Activated T-helper 1 cell treated with anti-CD3 and anti-CD28 coated beads, Interleukin-12 subunit alpha, Interleukin-12 subunit beta, Interleukin-2, Interleukin-4 antibody, amounts not matched to agents 30 ng/mL and 10 ng/mL and 1 ng/mL, durations not matched to agents 14 hours and 24 hours and 36 hours (primary cell): ENCODE results near the gene NFIC. TPM values are rescaled to one million over a fixed set of nuclear protein-coding genes. Genes with fewer than 3 reads are reported as not detected.

ENCODE experiments used
- DNase-seq: peaks from one replicate; pipeline ENCODE4 v3.0.0; 2021; ENCODE audit warnings: low spot score
- H3K27ac Mint-ChIP-seq: one replicate; pipeline ENCODE4 v1.8.0; 2021; ENCODE audit warnings: mild to moderate bottlenecking, mixed read lengths
- H3K27me3 Mint-ChIP-seq: one replicate; pipeline ENCODE4 v1.8.0; 2022; ENCODE audit warnings: mild to moderate bottlenecking, moderate library complexity, mixed read lengths; ENCODE audit not compliant: insufficient read depth
- H3K36me3 Mint-ChIP-seq: one replicate; pipeline ENCODE4 v1.8.0; 2021; ENCODE audit warnings: low read depth, mixed read lengths
- H3K4me1 Mint-ChIP-seq: one replicate; pipeline ENCODE4 v1.8.0; 2021; ENCODE audit warnings: low read depth, mixed read lengths
- H3K4me3 Mint-ChIP-seq: one replicate; pipeline ENCODE4 v1.8.0; 2021; ENCODE audit warnings: mild to moderate bottlenecking, moderate library complexity, mixed read lengths
- H3K9me3 Mint-ChIP-seq: one replicate; pipeline ENCODE4 v1.8.0; 2021; ENCODE audit warnings: mixed read lengths
- intact Hi-C: fragments of 100-400 bp; cut with micrococcal nuclease; formaldehyde crosslinking; loops from one replicate; pipeline ENCODE4 v1.15.1; 2024
- total RNA-seq: library from RNA; stranded (reverse); gene quantifications from 2 replicates; pipeline ENCODE4 v1.2.3, GENCODE V29; 2022

NFIC gene
- total RNA-seq, 1 donor from 2014 or later, result 18.7 TPM

GRCh38 chr19:3469638-3470499, 103.5 kb downstream of the NFIC start:
- H3K4me1 Mint-ChIP-seq, result no peaks in the 10 kb centered on the region
- H3K9me3 Mint-ChIP-seq, result no peaks in the 10 kb centered on the region
- H3K27me3 Mint-ChIP-seq, result no peaks in the 10 kb centered on the region
- H3K36me3 Mint-ChIP-seq, result no peaks in the 10 kb centered on the region
- DNase-seq, result no peak
- H3K27ac Mint-ChIP-seq, result no peak overlapping the region
- intact Hi-C loops, result no loop called here
- H3K4me3 Mint-ChIP-seq, result no peak overlapping the region

- no peak overlapping the region for H3K4me3 Mint-ChIP-seq
- no peaks in the 10 kb centered on the region for H3K9me3 Mint-ChIP-seq
- H3K27me3 Mint-ChIP-seq, result no peaks in the 10 kb centered on the region
- H3K4me1 Mint-ChIP-seq, result no peaks in the 10 kb centered on the region
- intact Hi-C loops, result no loop called here
- no peak overlapping the region for H3K27ac Mint-ChIP-seq
- DNase-seq, result no peak
- H3K36me3 Mint-ChIP-seq, result no peaks in the 10 kb centered on the region
Observed at GRCh38 chr19:3470500-3471128, 104.2 kb downstream of the NFIC start.

GRCh38 chr19:3471954-3472655, 105.7 kb downstream of the NFIC start:
- H3K9me3 Mint-ChIP-seq, result no peaks in the 10 kb centered on the region
- no peaks in the 10 kb centered on the region for H3K4me1 Mint-ChIP-seq
- DNase-seq, result no peak
- intact Hi-C loops, result no loop called here
- H3K27ac Mint-ChIP-seq, result no peak overlapping the region
- H3K36me3 Mint-ChIP-seq, result no peaks in the 10 kb centered on the region
- H3K4me3 Mint-ChIP-seq, result no peak overlapping the region
- no peaks in the 10 kb centered on the region for H3K27me3 Mint-ChIP-seq

DNA sequence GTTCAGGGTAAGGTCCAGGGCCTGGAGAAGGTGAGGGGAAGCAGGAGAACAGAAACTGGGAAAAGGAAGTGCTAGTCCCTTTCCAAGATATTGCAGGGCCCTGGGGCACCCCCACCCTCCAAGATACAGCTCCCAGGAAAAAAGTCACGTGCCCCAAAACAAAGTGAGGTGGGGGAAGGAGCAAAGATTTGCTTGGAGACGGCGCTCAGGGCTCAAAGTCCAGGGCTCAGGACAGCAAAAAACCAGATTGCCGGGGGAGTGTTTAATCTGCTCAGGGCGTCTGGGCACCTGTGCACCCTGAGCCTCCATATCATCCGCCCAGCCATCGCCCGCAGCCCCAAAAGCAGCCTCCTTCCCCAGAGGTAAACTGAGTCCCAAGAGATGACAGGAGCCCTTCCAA, 107.6 kb downstream of the NFIC start:
- Mint-ChIP-seq H3K4me3 (no peak overlapping the region), H3K4me1 (peaks cover 6% of the 10 kb centered on the region), H3K9me3 (no peaks in the 10 kb centered on the region), H3K27me3 (no peaks in the 10 kb centered on the region), H3K27ac (no peak overlapping the region), H3K36me3 (no peaks in the 10 kb centered on the region)
- no peak for DNase-seq
- intact Hi-C loops, result no loop called here

DNA sequence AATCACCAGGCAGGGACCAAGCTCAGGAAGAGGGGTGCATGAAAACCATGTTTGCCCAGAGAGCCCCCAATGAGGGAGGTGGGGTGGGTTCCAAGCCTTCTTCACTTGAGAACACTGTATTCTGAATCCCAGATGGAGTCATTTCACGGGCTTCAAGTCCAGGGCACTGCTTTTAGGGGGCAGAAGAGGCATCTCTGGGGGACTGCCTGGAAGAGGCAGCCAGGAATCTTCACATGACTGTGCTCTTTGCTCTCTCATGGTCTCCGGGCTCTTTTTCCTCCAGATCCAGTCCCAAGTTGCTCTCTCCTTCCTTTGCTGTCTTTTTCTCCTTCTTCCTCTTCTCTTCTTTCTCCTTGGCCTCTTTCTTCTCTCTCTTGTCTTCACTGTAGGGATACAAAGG, 108.2 kb downstream of the NFIC start:
- intact Hi-C loops, result no loop called here
- Mint-ChIP-seq H3K4me3 (no peak overlapping the region), H3K27me3 (no peaks in the 10 kb centered on the region), H3K9me3 (no peaks in the 10 kb centered on the region), H3K27ac (no peak overlapping the region), H3K36me3 (no peaks in the 10 kb centered on the region), H3K4me1 (peaks cover 6% of the 10 kb centered on the region)
- DNase-seq, result no peak

GRCh38 chr19:3475449-3475848, 109.1 kb downstream of the NFIC start:
- no peaks in the 10 kb centered on the region for H3K36me3 Mint-ChIP-seq
- H3K9me3 Mint-ChIP-seq, result no peaks in the 10 kb centered on the region
- no peak overlapping the region for H3K4me3 Mint-ChIP-seq
- H3K4me1 Mint-ChIP-seq, result peaks cover 6% of the 10 kb centered on the region
- no peaks in the 10 kb centered on the region for H3K27me3 Mint-ChIP-seq
- DNase-seq, result no peak
- intact Hi-C loops, result no loop called here
- no peak overlapping the region for H3K27ac Mint-ChIP-seq

DNA sequence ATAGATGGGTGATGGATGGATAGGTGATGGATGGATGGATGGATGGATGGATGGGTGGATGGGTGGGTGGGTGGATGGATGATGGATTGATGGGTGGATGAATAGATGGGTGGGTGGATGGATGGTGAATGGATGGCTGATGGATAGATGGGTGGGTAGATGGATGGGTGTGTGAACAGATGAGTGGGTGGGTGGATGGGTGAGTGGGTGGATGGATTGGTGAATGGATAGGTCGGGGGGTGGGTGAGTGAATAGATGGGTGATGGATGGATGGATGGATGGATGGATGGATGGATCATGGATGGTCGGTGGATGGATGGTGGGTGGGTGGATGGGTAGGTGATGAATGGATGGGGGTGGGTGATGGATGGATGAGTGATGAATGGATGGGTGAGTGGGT, 110.4 kb downstream of the NFIC start:
- DNase-seq, result no peak
- H3K4me3 Mint-ChIP-seq, result no peak overlapping the region
- intact Hi-C loops, result no loop called here
- no peaks in the 10 kb centered on the region for H3K27me3 Mint-ChIP-seq
- H3K27ac Mint-ChIP-seq, result no peak overlapping the region
- peaks cover 6% of the 10 kb centered on the region for H3K4me1 Mint-ChIP-seq
- no peaks in the 10 kb centered on the region for H3K9me3 Mint-ChIP-seq
- no peaks in the 10 kb centered on the region for H3K36me3 Mint-ChIP-seq

- intact Hi-C loops, result no loop called here
Observed at GRCh38 chr19:3477506-3477905, 111.1 kb downstream of the NFIC start.

GRCh38 chr19:3477951-3478350, 111.6 kb downstream of the NFIC start:
- H3K4me3 Mint-ChIP-seq, result peak overlapping the region; percentile 60
- H3K9me3 Mint-ChIP-seq, result no peaks in the 10 kb centered on the region
- H3K4me1 Mint-ChIP-seq, result peaks cover 6% of the 10 kb centered on the region
- H3K27ac Mint-ChIP-seq, result peak overlapping the region; percentile 11
- no peak for DNase-seq
- no peaks in the 10 kb centered on the region for H3K27me3 Mint-ChIP-seq
- H3K36me3 Mint-ChIP-seq, result no peaks in the 10 kb centered on the region
- intact Hi-C loops, result loop anchor here (2.0 kb wide), 1 partner anchor 17 kb away; no protein-coding TSS in a partner anchor

More at GRCh38 chr19:3477506-3477905, 111.1 kb downstream of the NFIC start:
- H3K27me3 Mint-ChIP-seq, result no peaks in the 10 kb centered on the region
- H3K4me1 Mint-ChIP-seq, result peaks cover 6% of the 10 kb centered on the region
- H3K36me3 Mint-ChIP-seq, result no peaks in the 10 kb centered on the region
- H3K9me3 Mint-ChIP-seq, result no peaks in the 10 kb centered on the region
- no peak for DNase-seq
- peak overlapping the region; percentile 11 for H3K27ac Mint-ChIP-seq
- no peak overlapping the region for H3K4me3 Mint-ChIP-seq

DNA sequence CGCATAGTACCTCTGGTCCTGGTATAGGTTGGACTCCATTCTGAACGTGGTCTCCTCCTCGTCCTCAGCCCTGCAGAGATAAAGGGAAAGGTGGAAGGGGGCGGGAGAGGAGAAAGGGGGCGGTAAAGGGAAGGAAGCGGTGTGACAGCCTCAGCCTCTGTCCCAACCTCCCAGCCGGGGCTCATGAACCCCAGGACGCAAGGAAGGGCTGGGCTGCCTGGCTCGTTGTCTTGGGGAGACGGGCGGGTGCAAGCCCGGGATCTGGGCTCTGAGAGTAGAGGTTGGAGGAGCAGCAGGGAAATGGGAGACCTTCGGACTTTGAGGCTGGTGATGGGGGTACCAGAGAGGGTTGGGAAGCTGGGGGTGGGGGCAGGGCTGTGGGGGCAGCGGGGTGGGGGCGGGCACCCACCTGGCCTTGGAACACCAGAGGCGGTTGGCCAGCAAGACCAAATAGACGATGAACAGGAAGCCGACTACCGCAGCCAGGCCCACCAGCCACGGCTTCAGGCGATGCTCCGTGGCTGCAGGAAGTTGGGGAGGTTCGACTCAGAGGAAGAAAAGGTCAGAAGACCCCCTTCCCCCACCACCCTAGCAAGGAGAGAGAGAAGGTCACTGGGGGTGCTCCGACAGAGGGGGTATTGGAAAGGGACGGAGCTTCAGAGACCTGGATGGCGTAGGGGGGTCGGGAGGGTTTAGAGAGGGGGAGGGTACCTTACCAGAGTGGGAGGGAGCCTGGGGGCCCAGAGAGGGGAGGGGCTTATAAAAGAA, 112.2 kb downstream of the NFIC start:
- Mint-ChIP-seq H3K36me3 (no peaks in the 10 kb centered on the region), H3K4me1 (peaks cover 6% of the 10 kb centered on the region), H3K27ac (no peak overlapping the region), H3K4me3 (peak overlapping the region; percentile 59), H3K9me3 (no peaks in the 10 kb centered on the region), H3K27me3 (no peaks in the 10 kb centered on the region)
- intact Hi-C loops, result loop anchor here (1.0 to 2.0 kb wide), 2 partner anchors 16 to 193 kb away; no protein-coding TSS in a partner anchor
- DNase-seq, result no peak

- peak; percentile 16 for DNase-seq
- intact Hi-C loops, result loop anchor here (1.0 to 2.0 kb wide), 2 partner anchors 15 to 194 kb away; no protein-coding TSS in a partner anchor
- H3K36me3 Mint-ChIP-seq, result no peaks in the 10 kb centered on the region
- no peak overlapping the region for H3K27ac Mint-ChIP-seq
- H3K4me3 Mint-ChIP-seq, result no peak overlapping the region
- H3K9me3 Mint-ChIP-seq, result no peaks in the 10 kb centered on the region
- peaks cover 6% of the 10 kb centered on the region for H3K4me1 Mint-ChIP-seq
- no peaks in the 10 kb centered on the region for H3K27me3 Mint-ChIP-seq
Observed at GRCh38 chr19:3479177-3479833, 112.9 kb downstream of the NFIC start.

DNA sequence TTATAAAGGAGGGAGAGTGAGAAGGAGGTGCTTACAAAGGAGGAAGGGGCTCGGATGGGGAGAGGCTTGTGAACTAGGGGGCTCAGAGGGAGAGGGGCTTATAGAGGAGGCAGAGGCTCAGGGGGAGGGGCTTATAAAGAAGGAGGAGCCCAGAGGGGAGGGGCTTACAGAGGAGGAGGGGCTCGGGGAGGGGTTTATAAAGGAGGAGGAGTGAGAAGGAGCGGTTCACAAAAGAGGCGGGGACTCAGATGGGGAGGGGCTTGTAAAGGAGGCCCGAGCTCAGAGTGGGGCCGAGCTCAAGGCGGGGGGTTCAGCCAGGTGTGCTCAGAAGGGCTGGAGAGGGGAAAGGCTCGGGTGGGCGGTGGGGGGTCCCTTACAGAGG, 113.4 kb downstream of the NFIC start:
- Mint-ChIP-seq H3K27me3 (no peaks in the 10 kb centered on the region), H3K4me1 (peaks cover 6% of the 10 kb centered on the region), H3K36me3 (no peaks in the 10 kb centered on the region), H3K4me3 (no peak overlapping the region), H3K9me3 (no peaks in the 10 kb centered on the region), H3K27ac (no peak overlapping the region)
- intact Hi-C loops, result loop anchor here (1.0 to 2.0 kb wide), 2 partner anchors 15 to 195 kb away; no protein-coding TSS in a partner anchor
- DNase-seq, result peak; percentile 10
